Measurements from ENCODE around the gene SIX6.

SIX6 gene

GRCh38 chr14:60506010-60506409 lies 2.9 kb upstream of the SIX6 start:
- peaks cover 53% of the 10 kb centered on the region for H3K27me3 ChIP-seq (ENCODE audit: insufficient read depth, low read length, poor library complexity)
- no peak overlapping the region for H3K4me3 ChIP-seq (ENCODE audit: low read length)
- DNase-seq, result peak; percentile 13
- no peak overlapping the region for H3K4me2 ChIP-seq (ENCODE audit: low read length)
- no CpG with 5 or more reads among the region's 7 CpGs for WGBS (ENCODE audit: extremely low coverage, insufficient coverage, low lambda C conversion rate)
- H3K4me1 ChIP-seq (ENCODE audit: control insufficient read depth, low read depth, low read length), result peaks cover 3% of the 10 kb centered on the region
- no peak overlapping the region for H2AK5ac ChIP-seq (ENCODE audit: low read length)
- no peak overlapping the region for H3K9ac ChIP-seq (ENCODE audit: low read length)
- H4K5ac ChIP-seq (ENCODE audit: low read length), result no peak overlapping the region
- H3K36me3 ChIP-seq (ENCODE audit: control insufficient read depth, insufficient read depth, low read length), result no peaks in the 10 kb centered on the region
- H3K79me2 ChIP-seq (ENCODE audit: control insufficient read depth, insufficient read depth, low read length), result no peaks in the 10 kb centered on the region
- no peak overlapping the region for H3K23ac ChIP-seq (ENCODE audit: low read length)
- H2BK15ac ChIP-seq (replicated peaks; ENCODE audit: low read depth), result no peak overlapping the region
- H2BK5ac ChIP-seq (ENCODE audit: low read length), result no peak overlapping the region
- no peak overlapping the region for H4K8ac ChIP-seq (ENCODE audit: low read depth, low read length)
- H3K27ac ChIP-seq (ENCODE audit: low read depth, low read length), result no peak overlapping the region
- no peak overlapping the region for H2BK120ac ChIP-seq (ENCODE audit: low read depth, low read length)
- H3K4ac ChIP-seq (ENCODE audit: low read depth, low read length), result no peak overlapping the region
- no peak overlapping the region for H3K18ac ChIP-seq (ENCODE audit: low read length)
- H3K56ac ChIP-seq (ENCODE audit: low read length), result no peak overlapping the region
- no peaks in the 10 kb centered on the region for H3K79me1 ChIP-seq (ENCODE audit: low read length)

DNA sequence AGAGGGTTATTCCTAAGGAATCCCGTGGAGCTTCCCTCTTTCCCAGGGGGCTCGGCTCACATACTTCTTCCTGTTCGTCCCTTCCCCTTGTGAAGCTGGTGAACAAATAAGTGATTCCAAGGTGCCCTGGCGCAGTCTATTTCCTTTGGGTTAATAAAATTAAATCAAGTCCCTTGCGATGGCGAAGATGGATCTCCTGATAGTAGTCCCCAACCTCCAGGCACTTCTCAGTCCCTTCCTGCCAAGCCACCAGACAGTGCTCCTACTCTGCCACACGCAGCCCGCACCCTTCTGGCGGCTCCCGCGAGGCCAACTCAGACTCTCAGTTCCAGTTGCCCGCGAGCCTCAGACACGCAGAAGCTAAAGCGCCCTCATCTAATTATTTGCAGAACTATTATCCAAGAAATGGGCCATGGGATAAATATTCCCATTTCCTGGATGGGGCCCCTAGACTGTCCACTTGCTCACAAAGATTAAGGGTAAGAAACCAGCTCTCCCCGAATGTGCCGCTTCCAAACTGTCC lies 2.4 kb upstream of the SIX6 start:
- Histone ChIP-seq H4K5ac (ENCODE audit: low read length) (no peak overlapping the region), H3K79me2 (ENCODE audit: control insufficient read depth, insufficient read depth, low read length) (no peaks in the 10 kb centered on the region), H3K56ac (ENCODE audit: low read length) (no peak overlapping the region), H3K9ac (ENCODE audit: low read length) (no peak overlapping the region), H2BK5ac (ENCODE audit: low read length) (no peak overlapping the region), H2BK15ac (replicated peaks; ENCODE audit: low read depth) (no peak overlapping the region), H3K36me3 (ENCODE audit: control insufficient read depth, insufficient read depth, low read length) (no peaks in the 10 kb centered on the region), H2AK5ac (ENCODE audit: low read length) (no peak overlapping the region), H3K4ac (ENCODE audit: low read depth, low read length) (no peak overlapping the region), H2BK120ac (ENCODE audit: low read depth, low read length) (no peak overlapping the region), H3K23ac (ENCODE audit: low read length) (no peak overlapping the region), H3K18ac (ENCODE audit: low read length) (no peak overlapping the region), H3K27me3 (ENCODE audit: insufficient read depth, low read length, poor library complexity) (peaks cover 58% of the 10 kb centered on the region), H3K27ac (ENCODE audit: low read depth, low read length) (no peak overlapping the region), H3K79me1 (ENCODE audit: low read length) (no peaks in the 10 kb centered on the region), H3K4me2 (ENCODE audit: low read length) (peak overlapping the region; percentile 16), H4K8ac (ENCODE audit: low read depth, low read length) (no peak overlapping the region), H3K4me1 (ENCODE audit: control insufficient read depth, low read depth, low read length) (peaks cover 3% of the 10 kb centered on the region), H3K4me3 (ENCODE audit: low read length) (no peak overlapping the region)
- no CpG with 5 or more reads among the region's 17 CpGs for WGBS (ENCODE audit: extremely low coverage, insufficient coverage, low lambda C conversion rate)
- DNase-seq, result peak; percentile 36

DNA sequence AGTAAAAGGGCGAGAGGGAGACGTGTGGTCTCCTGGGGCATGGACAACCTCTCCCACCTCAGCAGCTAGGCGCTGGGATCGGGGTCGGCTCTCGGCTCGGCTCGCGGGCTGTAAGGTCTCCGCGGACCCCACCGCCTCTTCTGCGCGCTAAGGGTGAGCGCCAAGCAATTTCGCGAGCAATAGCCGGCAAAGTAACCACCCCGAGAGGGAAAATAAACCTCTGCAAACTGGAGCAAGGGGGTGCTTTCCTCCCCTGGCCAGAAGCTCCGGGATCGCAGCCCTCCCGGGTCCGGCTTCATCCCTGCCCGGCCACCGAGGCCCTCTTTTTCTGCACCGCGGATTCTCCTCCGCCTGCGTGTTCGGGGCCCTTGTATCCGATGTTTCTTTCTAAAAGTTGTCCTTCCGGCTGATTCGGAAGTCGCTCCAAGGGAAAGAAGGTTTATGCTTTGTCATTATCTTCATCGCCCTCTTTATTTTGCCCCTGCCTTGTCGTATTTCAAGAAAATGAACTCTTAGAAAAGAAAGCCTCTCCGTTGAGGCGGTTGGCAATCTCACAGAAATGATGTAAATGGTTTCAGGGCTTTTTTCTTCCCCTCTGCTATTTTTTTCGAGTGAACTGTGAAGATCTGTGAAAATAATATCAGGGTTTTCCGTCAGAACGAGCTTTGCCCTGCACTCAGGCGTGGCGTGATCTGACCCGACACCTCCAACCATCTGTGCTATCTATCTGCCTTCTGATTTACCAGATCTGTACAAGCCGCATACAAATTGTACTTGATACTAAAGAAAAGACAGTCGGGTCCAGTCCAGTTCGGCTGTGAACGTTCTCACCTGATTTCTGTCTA lies 1.7 kb upstream of the SIX6 start:
- Histone ChIP-seq H4K8ac (ENCODE audit: low read depth, low read length) (no peak overlapping the region), H3K79me2 (ENCODE audit: control insufficient read depth, insufficient read depth, low read length) (no peaks in the 10 kb centered on the region), H3K4ac (ENCODE audit: low read depth, low read length) (no peak overlapping the region), H3K27me3 (ENCODE audit: insufficient read depth, low read length, poor library complexity) (peaks cover 65% of the 10 kb centered on the region), H3K79me1 (ENCODE audit: low read length) (no peaks in the 10 kb centered on the region), H3K4me3 (ENCODE audit: low read length) (no peak overlapping the region), H3K18ac (ENCODE audit: low read length) (no peak overlapping the region), H2BK15ac (replicated peaks; ENCODE audit: low read depth) (no peak overlapping the region), H3K27ac (ENCODE audit: low read depth, low read length) (no peak overlapping the region), H2BK120ac (ENCODE audit: low read depth, low read length) (no peak overlapping the region), H2BK5ac (ENCODE audit: low read length) (no peak overlapping the region), H4K5ac (ENCODE audit: low read length) (no peak overlapping the region), H3K36me3 (ENCODE audit: control insufficient read depth, insufficient read depth, low read length) (no peaks in the 10 kb centered on the region), H3K4me1 (ENCODE audit: control insufficient read depth, low read depth, low read length) (peaks cover 3% of the 10 kb centered on the region), H2AK5ac (ENCODE audit: low read length) (no peak overlapping the region), H3K23ac (ENCODE audit: low read length) (no peak overlapping the region), H3K56ac (ENCODE audit: low read length) (peak overlapping the region; percentile 45), H3K9ac (ENCODE audit: low read length) (no peak overlapping the region), H3K4me2 (ENCODE audit: low read length) (peak overlapping the region; percentile 16)
- WGBS (ENCODE audit: extremely low coverage, insufficient coverage, low lambda C conversion rate), result no CpG with 5 or more reads among the region's 48 CpGs
- DNase-seq, result peak; percentile 16

DNA sequence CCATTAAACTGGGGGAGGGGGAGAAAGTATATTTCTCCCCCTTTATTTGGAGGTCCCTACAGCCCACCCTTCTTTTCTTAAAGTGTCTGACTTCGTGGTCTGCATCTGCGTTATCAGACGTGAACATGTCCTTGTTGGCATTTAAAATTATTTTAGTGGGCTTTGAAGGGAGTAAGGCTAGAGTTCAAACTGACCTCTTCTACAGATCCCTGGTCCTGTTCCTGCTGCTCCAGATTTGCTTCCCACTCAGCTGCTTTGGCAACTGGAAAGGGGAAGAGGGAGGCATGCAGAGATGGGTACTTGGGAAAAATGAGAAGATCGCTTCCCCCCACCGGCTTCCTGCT lies 611 bp upstream of the SIX6 start:
- Histone ChIP-seq H2BK15ac (replicated peaks; ENCODE audit: low read depth) (no peak overlapping the region), H2AK5ac (ENCODE audit: low read length) (no peak overlapping the region), H3K4me3 (ENCODE audit: low read length) (no peak overlapping the region), H3K36me3 (ENCODE audit: control insufficient read depth, insufficient read depth, low read length) (no peaks in the 10 kb centered on the region), H3K18ac (ENCODE audit: low read length) (no peak overlapping the region), H2BK5ac (ENCODE audit: low read length) (no peak overlapping the region), H3K4me1 (ENCODE audit: control insufficient read depth, low read depth, low read length) (peaks cover 3% of the 10 kb centered on the region), H3K79me2 (ENCODE audit: control insufficient read depth, insufficient read depth, low read length) (no peaks in the 10 kb centered on the region), H3K79me1 (ENCODE audit: low read length) (no peaks in the 10 kb centered on the region), H3K9ac (ENCODE audit: low read length) (no peak overlapping the region), H3K4me2 (ENCODE audit: low read length) (peak overlapping the region; percentile 49), H4K5ac (ENCODE audit: low read length) (no peak overlapping the region), H3K4ac (ENCODE audit: low read depth, low read length) (no peak overlapping the region), H3K23ac (ENCODE audit: low read length) (no peak overlapping the region), H3K27ac (ENCODE audit: low read depth, low read length) (no peak overlapping the region), H2BK120ac (ENCODE audit: low read depth, low read length) (no peak overlapping the region), H3K27me3 (ENCODE audit: insufficient read depth, low read length, poor library complexity) (peaks cover 77% of the 10 kb centered on the region), H4K8ac (ENCODE audit: low read depth, low read length) (no peak overlapping the region), H3K56ac (ENCODE audit: low read length) (no peak overlapping the region)
- no peak for DNase-seq
- WGBS (ENCODE audit: extremely low coverage, insufficient coverage, low lambda C conversion rate), result no CpG with 5 or more reads among the region's 5 CpGs

DNA sequence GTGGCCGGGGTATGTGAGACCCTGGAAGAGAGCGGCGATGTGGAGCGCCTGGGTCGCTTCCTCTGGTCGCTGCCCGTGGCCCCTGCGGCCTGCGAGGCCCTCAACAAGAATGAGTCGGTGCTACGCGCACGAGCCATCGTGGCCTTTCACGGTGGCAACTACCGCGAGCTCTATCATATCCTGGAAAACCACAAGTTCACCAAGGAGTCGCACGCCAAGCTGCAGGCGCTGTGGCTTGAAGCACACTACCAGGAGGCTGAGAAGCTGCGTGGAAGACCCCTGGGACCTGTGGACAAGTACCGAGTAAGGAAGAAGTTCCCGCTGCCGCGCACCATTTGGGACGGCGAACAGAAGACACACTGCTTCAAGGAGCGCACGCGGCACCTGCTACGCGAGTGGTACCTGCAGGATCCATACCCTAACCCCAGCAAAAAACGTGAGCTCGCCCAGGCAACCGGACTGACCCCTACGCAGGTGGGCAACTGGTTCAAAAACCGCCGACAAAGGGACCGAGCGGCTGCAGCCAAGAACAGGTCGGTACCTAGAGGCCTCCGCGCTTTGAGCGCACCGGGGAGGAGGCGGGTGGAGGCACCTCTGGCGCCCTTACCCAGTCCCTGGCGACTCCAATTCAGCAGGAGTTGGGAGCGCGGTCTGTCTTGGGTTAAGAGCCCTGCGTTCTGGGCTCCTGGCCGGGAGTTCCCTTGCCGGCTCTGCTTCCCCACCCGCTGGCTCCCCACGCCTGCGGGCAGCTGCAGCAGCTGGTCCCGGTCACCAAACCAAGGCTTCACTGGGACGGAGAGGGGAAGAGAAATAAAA lies 700 bp downstream of the SIX6 start:
- Histone ChIP-seq H2BK120ac (ENCODE audit: low read depth, low read length) (no peak overlapping the region), H3K4me1 (ENCODE audit: control insufficient read depth, low read depth, low read length) (peaks cover 3% of the 10 kb centered on the region), H3K79me2 (ENCODE audit: control insufficient read depth, insufficient read depth, low read length) (no peaks in the 10 kb centered on the region), H3K18ac (ENCODE audit: low read length) (no peak overlapping the region), H2BK5ac (ENCODE audit: low read length) (no peak overlapping the region), H3K23ac (ENCODE audit: low read length) (peak overlapping the region; percentile 52), H4K8ac (ENCODE audit: low read depth, low read length) (no peak overlapping the region), H3K4me3 (ENCODE audit: low read length) (no peak overlapping the region), H3K27me3 (ENCODE audit: insufficient read depth, low read length, poor library complexity) (peaks cover 78% of the 10 kb centered on the region), H2BK15ac (replicated peaks; ENCODE audit: low read depth) (no peak overlapping the region), H3K36me3 (ENCODE audit: control insufficient read depth, insufficient read depth, low read length) (no peaks in the 10 kb centered on the region), H3K4me2 (ENCODE audit: low read length) (peak overlapping the region; percentile 66), H3K79me1 (ENCODE audit: low read length) (no peaks in the 10 kb centered on the region), H2AK5ac (ENCODE audit: low read length) (no peak overlapping the region), H4K5ac (ENCODE audit: low read length) (no peak overlapping the region), H3K9ac (ENCODE audit: low read length) (no peak overlapping the region), H3K4ac (ENCODE audit: low read depth, low read length) (no peak overlapping the region), H3K27ac (ENCODE audit: low read depth, low read length) (no peak overlapping the region), H3K56ac (ENCODE audit: low read length) (no peak overlapping the region)
- WGBS (ENCODE audit: extremely low coverage, insufficient coverage, low lambda C conversion rate), result no CpG with 5 or more reads among the region's 58 CpGs
- DNase-seq, result peak; percentile 65

Data from mesendoderm (in vitro differentiated cells).